Right lobe of liver (tissue), 6 donors: ENCODE results near the gene CST4. TPM values are rescaled to one million over a fixed set of nuclear protein-coding genes. Genes with fewer than 3 reads are reported as not detected.

Experiments
- ATAC-seq, 4 donors: fragments of 200-7000 bp; cut with Tn5 transposase; one replicate each; pipeline ENCODE4 v1.9.1; 2020; ENCODE audit warnings: mild to moderate bottlenecking in 4 of 4, moderate library complexity in 4 of 4
- DNase-seq, 3 donors: peaks; one replicate each; pipeline ENCODE4 v3.0.0-alpha.2; 2020
- H3K27ac ChIP-seq, 3 donors: fragments of 200-600 bp; one replicate each; pipeline ENCODE4 v1.8.0; 2022
- H3K27me3 ChIP-seq, 2 donors: fragments of 200-600 bp; one replicate each; pipeline ENCODE4 v1.8.0; 2022
- H3K36me3 ChIP-seq, 4 donors: fragments of 200-600 bp; sonication (generic) in 1 of 4; one replicate each; pipeline versions ENCODE4 v1.5.1 to v1.8.0; 2017 to 2022; ENCODE audit warnings: control low read depth in 1 of 4
- H3K4me1 ChIP-seq, 4 donors: fragments of 200-600 bp; sonication (generic) in 1 of 4; one replicate each; pipeline versions ENCODE4 v1.5.1 to v1.8.0; 2017 to 2022; ENCODE audit warnings: control low read depth in 1 of 4
- H3K4me3 ChIP-seq, 3 donors: fragments of 200-600 bp; one replicate each; pipeline ENCODE4 v1.8.0; 2022
- H3K9me3 ChIP-seq, 4 donors: fragments of 200-600 bp; sonication (generic) in 1 of 4; one replicate each; pipeline versions ENCODE4 v1.5.1 to v1.8.0; 2017 to 2022; ENCODE audit warnings: control low read depth in 1 of 4
- CTCF ChIP-seq, 4 donors: fragments of 200-600 bp in 3 of 4; fragments of 450-650 bp in 1 of 4; IDR thresholded peaks; one replicate each; pipeline versions ENCODE4 v1.5.1 to v1.8.0; 2016 to 2022; ENCODE audit warnings: antibody characterized with exemption in 4 of 4, mild to moderate bottlenecking in 2 of 4
- POLR2A ChIP-seq: fragments of 450-650 bp; IDR thresholded peaks from one replicate; pipeline ENCODE4 v1.6.1; 2017; ENCODE audit warnings: antibody characterized with exemption, mild to moderate bottlenecking
- WGBS: methylation state at CpG from one replicate; pipeline ENCODE4 v1.1.6; 2018; ENCODE audit warnings: low coverage, low lambda C conversion rate; ENCODE audit not compliant: insufficient coverage; ENCODE audit errors: missing lambda C conversion rate; 5-methylcytosine and 5-hydroxymethylcytosine counted together
- intact Hi-C, 2 donors: fragments of 100-400 bp; cut with DNase I; formaldehyde crosslinking; loops; one replicate each; pipeline versions ENCODE4 v1.11.2 to v1.14.1; 2022
- total RNA-seq, 6 experiments: library from RNA; depleted of rRNA in 2 of 6; stranded (reverse); fragments of >200 nt in 2 of 6; fragmentation: NEBNext Ultra II Directional in 3 of 6; extraction: Animal tissue kit (Norgen Biotek cat#: 25700) in 3 of 6; gene quantifications; one replicate each; pipeline versions ENCODE4 v1.1.0 to v1.2.4, GENCODE V29; 2016 to 2023
- donor health status: DM: no; HTN: yes; CAD: no.
- donor health status: DM: no; HTN: no; CAD: no.
- donor health status: DM: no; HTN: no; CAD: no.
- donor health status: DM: no; HTN: yes; CAD: no.
- donor health status: DM: no; HTN: yes; CAD: no.

CST4 gene
- total RNA-seq, 6 experiments from 2014 or later, result not detected

GRCh38 chr20:23684261-23684660, 4.6 kb downstream of the CST4 start:
- no peak for DNase-seq
- ATAC-seq, result no peak
- Histone ChIP-seq H3K27me3 (no peaks in the 10 kb centered on the region), H3K27ac (no peak overlapping the region), H3K4me3 (no peak overlapping the region), H3K4me1 (no peaks in the 10 kb centered on the region), H3K9me3 (no peaks in the 10 kb centered on the region), H3K36me3 (no peaks in the 10 kb centered on the region)
- no peak for TF ChIP-seq CTCF (IDR thresholded peaks at IDR 0.05)
- no peak for TF ChIP-seq POLR2A
- 57% methylated on average over 2 of the region's 6 CpGs for WGBS
- intact Hi-C loops, result no loop called here

- H3K27me3 ChIP-seq, result no peaks in the 10 kb centered on the region
- intact Hi-C loops, result no loop called here
- H3K4me1 ChIP-seq, result no peaks in the 10 kb centered on the region
- H3K36me3 ChIP-seq, result no peaks in the 10 kb centered on the region
- no peak overlapping the region for H3K27ac ChIP-seq
- 78% methylated on average over 1 of the region's 2 CpGs for WGBS
- DNase-seq (no peak), ATAC-seq (no peak)
- H3K9me3 ChIP-seq, result no peaks in the 10 kb centered on the region
- no peak for TF ChIP-seq CTCF (IDR thresholded peaks at IDR 0.05)
- TF ChIP-seq POLR2A, result no peak
- no peak overlapping the region for H3K4me3 ChIP-seq
Observed at GRCh38 chr20:23683807-23684206, 5.0 kb downstream of the CST4 start.

- TF ChIP-seq POLR2A (no peak), CTCF (IDR thresholded peaks at IDR 0.05) (no peak)
- Histone ChIP-seq H3K36me3 (no peaks in the 10 kb centered on the region), H3K4me1 (no peaks in the 10 kb centered on the region), H3K4me3 (no peak overlapping the region), H3K27me3 (no peaks in the 10 kb centered on the region), H3K27ac (no peak overlapping the region), H3K9me3 (no peaks in the 10 kb centered on the region)
- DNase-seq (no peak), ATAC-seq (no peak)
- 65% methylated on average over 2 of the region's 2 CpGs for WGBS
- intact Hi-C loops, result no loop called here
Observed at GRCh38 chr20:23683281-23683680, 5.6 kb downstream of the CST4 start.

- Histone ChIP-seq H3K4me3 (no peak overlapping the region), H3K27me3 (no peaks in the 10 kb centered on the region), H3K27ac (no peak overlapping the region), H3K4me1 (no peaks in the 10 kb centered on the region), H3K36me3 (no peaks in the 10 kb centered on the region), H3K9me3 (no peaks in the 10 kb centered on the region)
- peak in 1 of 4 donors; percentile 38 for ATAC-seq
- intact Hi-C loops, result no loop called here
- DNase-seq, result no peak
- TF ChIP-seq POLR2A (no peak), CTCF (IDR thresholded peaks at IDR 0.05) (no peak)
Observed at GRCh38 chr20:23680146-23680545, 8.7 kb downstream of the CST4 start.
